Kidney epithelial cell (primary cell): Measurements from ENCODE around the gene KRABD2.

Experiments
- DNase-seq: peaks from one replicate; pipeline ENCODE4 v3.0.0-alpha.2; 2010; ENCODE audit warnings: low read depth
- H3K27me3 ChIP-seq: 2 replicates; pipeline ENCODE4 v1.6.0; 2011; ENCODE audit warnings: low read length; ENCODE audit not compliant: control insufficient read depth, insufficient read depth
- H3K36me3 ChIP-seq: 2 replicates; pipeline ENCODE4 v1.5.1; 2011; ENCODE audit warnings: low read length; ENCODE audit not compliant: control insufficient read depth, insufficient read depth
- H3K4me3 ChIP-seq: 2 replicates; pipeline ENCODE4 v1.5.1; 2011; ENCODE audit warnings: low read depth, mild to moderate bottlenecking, control low read depth, low read length
- TF ChIP-seq, protein P1 (sequence below): IDR thresholded peaks from 2 replicates; pipeline ENCODE4 v1.5.1; 2011; ENCODE audit warnings: mild to moderate bottlenecking, moderate library complexity, low read length, control low read depth, inconsistent platforms; ENCODE audit not compliant: insufficient read depth, poor library complexity, severe bottlenecking

The KRABD2 gene

DNA sequence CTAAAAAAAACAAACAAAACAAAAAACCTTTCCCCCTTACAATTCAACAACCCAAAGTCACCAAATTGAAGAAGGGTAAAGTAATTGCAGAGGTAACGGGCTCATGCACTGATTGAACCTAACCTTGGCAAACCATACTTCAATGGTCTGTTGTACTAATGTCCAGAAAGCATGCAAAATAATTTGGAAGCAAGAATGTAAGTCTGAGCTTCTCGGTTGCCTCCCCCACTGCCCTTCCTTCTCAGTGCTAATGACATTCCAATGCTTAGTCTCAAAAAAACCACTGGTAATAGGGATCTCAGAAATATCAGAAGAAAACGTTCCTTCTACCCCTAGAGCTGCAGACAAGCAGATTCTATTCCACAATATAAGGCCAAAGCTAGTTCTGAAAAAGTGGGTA, 15.8 kb downstream of the KRABD2 start:
- TF ChIP-seq, protein P1, sequence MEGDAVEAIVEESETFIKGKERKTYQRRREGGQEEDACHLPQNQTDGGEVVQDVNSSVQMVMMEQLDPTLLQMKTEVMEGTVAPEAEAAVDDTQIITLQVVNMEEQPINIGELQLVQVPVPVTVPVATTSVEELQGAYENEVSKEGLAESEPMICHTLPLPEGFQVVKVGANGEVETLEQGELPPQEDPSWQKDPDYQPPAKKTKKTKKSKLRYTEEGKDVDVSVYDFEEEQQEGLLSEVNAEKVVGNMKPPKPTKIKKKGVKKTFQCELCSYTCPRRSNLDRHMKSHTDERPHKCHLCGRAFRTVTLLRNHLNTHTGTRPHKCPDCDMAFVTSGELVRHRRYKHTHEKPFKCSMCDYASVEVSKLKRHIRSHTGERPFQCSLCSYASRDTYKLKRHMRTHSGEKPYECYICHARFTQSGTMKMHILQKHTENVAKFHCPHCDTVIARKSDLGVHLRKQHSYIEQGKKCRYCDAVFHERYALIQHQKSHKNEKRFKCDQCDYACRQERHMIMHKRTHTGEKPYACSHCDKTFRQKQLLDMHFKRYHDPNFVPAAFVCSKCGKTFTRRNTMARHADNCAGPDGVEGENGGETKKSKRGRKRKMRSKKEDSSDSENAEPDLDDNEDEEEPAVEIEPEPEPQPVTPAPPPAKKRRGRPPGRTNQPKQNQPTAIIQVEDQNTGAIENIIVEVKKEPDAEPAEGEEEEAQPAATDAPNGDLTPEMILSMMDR = no peak
- Histone ChIP-seq H3K27me3 (no peaks in the 10 kb centered on the region), H3K4me3 (no peak overlapping the region), H3K36me3 (no peaks in the 10 kb centered on the region)
- DNase-seq = no peak

DNA sequence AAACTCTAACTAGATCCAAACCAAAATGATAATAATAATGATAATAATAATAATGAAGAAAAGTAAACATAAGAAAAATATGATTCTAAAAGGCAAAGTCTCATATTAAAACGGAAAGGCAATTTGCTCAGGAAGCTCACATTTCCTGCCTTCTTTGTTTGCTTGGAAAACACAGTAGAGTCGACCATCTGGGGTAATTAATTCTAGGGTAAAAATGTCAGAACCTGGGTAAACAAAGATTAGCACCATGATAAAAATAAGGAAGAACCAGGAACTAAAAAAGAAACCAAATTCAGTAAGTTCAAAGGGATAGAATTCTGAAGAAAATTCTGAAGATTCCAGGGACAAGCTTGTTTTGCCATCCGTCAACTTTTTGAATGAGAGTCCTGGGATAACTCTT, 16.2 kb downstream of the KRABD2 start:
- DNase-seq = no peak
- no peaks in the 10 kb centered on the region for H3K27me3 ChIP-seq
- H3K36me3 ChIP-seq = no peaks in the 10 kb centered on the region
- H3K4me3 ChIP-seq = no peak overlapping the region
- TF ChIP-seq, protein P1 = no peak

DNA sequence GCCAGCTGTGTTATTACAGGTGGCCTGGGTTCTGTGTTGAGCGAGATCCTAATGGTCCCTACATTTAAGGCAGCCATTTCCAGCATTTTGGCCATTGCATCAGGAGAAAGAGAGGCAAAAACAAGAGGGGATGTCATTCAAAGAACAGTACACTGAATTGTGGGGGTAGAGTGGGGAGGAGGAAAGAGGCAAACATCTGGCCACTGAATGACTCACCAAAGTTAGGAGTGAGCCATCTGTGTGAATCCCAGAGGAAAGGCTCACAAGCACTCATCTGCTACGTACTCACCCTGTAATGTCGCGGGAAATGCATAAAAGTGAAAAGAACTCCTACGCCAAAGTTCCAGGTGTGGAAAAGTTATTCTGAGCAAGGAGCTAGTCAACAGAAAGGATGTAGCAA, 16.7 kb downstream of the KRABD2 start:
- no peak overlapping the region for H3K4me3 ChIP-seq

DNA sequence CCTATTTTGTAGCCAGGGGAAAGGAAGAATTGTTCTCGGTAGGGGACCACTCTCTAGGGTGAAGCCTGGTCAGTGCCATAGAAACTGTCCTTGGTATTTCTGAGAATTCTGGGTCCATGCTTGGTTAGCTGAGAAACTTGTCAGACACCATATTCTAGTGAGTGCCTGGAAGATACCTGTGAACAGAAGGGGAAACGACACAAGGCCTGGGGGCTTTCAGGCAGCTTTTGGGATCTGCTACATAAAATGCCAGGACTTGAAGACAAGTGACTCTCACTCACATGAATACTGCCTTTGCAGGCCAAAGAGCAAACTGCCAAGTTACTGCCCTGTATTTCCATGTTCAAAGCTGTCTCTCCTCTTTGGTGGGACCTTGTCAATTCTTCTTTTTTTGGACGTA, 18.6 kb downstream of the KRABD2 start:
- Histone ChIP-seq H3K27me3 (no peaks in the 10 kb centered on the region), H3K4me3 (no peak overlapping the region), H3K36me3 (no peaks in the 10 kb centered on the region)
- TF ChIP-seq, protein P1 = no peak
- no peak for DNase-seq

More for the DNA sequence above, 16.7 kb downstream of the KRABD2 start:
- H3K27me3 ChIP-seq = no peaks in the 10 kb centered on the region
- DNase-seq = peak; percentile 76
- no peaks in the 10 kb centered on the region for H3K36me3 ChIP-seq
- TF ChIP-seq, protein P1 = no peak

DNA sequence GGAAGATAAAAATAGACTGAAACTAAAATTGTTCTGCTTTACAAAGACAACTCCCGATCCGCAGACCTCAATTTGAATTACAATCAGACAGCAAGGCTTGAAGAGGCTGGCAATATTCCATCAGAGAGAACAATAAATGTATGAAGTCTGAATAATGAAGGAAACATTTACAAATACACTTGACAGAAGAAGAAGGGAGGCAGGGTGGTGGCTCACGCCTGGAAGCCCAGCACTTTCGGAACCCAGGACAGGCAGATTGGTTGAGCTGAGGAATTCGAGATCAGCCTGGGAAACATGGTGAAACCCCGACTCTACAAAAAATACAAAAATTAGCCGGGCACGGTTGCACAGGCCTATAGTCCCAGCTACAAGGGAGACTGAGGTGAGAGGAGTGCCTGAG, 22.3 kb downstream of the KRABD2 start:
- DNase-seq = no peak
- Histone ChIP-seq H3K27me3 (no peaks in the 10 kb centered on the region), H3K4me3 (no peak overlapping the region), H3K36me3 (no peaks in the 10 kb centered on the region)
- TF ChIP-seq, protein P1 = no peak

DNA sequence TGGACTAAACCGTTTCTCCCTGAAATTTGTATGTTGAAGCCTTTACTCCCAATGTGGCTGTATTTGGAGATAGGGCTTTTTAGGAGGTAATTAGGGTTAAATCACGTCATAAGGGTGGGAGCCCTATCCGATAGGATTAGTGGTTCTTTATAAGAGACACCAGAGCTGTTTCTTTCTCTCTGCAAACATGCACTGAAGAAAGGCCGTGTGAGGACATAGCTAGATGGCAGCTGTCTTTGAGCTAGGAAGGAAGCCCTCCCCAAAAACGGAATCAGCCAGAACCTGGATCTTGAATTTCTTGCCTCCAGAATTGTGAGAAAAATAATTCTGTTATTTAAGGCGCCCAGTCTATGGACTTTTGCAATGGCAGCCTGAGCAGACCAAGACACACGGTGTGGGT, 22.8 kb downstream of the KRABD2 start:
- H3K4me3 ChIP-seq = no peak overlapping the region
- H3K36me3 ChIP-seq = no peaks in the 10 kb centered on the region
- no peaks in the 10 kb centered on the region for H3K27me3 ChIP-seq
- TF ChIP-seq, protein P1 = no peak
- DNase-seq = no peak
